ENCODE data around the gene UQCRHL.
"Not testable (repeated sequence)": the region's sequence is repeated elsewhere in the genome, so short reads cannot be mapped to it uniquely, and the experiment has no call there.

The UQCRHL gene

GRCh38 chr1:15807549-15807948 is at the start of gene UQCRHL:
TSS of gene UQCRHL (minus strand) at chr1:15807649. CDS start at chr1:15807649, 0 bp downstream.
- not testable (repeated sequence) for H3K4me3 ChIP-seq (ENCODE audit: low read depth, low read length)

GRCh38 chr1:15856888-15857287 is 49.4 kb upstream of the UQCRHL start:
- TF ChIP-seq, protein P1, sequence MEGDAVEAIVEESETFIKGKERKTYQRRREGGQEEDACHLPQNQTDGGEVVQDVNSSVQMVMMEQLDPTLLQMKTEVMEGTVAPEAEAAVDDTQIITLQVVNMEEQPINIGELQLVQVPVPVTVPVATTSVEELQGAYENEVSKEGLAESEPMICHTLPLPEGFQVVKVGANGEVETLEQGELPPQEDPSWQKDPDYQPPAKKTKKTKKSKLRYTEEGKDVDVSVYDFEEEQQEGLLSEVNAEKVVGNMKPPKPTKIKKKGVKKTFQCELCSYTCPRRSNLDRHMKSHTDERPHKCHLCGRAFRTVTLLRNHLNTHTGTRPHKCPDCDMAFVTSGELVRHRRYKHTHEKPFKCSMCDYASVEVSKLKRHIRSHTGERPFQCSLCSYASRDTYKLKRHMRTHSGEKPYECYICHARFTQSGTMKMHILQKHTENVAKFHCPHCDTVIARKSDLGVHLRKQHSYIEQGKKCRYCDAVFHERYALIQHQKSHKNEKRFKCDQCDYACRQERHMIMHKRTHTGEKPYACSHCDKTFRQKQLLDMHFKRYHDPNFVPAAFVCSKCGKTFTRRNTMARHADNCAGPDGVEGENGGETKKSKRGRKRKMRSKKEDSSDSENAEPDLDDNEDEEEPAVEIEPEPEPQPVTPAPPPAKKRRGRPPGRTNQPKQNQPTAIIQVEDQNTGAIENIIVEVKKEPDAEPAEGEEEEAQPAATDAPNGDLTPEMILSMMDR (IDR thresholded peaks at IDR 0.05; ENCODE audit: low read depth, low read length) = no peak

DNA sequence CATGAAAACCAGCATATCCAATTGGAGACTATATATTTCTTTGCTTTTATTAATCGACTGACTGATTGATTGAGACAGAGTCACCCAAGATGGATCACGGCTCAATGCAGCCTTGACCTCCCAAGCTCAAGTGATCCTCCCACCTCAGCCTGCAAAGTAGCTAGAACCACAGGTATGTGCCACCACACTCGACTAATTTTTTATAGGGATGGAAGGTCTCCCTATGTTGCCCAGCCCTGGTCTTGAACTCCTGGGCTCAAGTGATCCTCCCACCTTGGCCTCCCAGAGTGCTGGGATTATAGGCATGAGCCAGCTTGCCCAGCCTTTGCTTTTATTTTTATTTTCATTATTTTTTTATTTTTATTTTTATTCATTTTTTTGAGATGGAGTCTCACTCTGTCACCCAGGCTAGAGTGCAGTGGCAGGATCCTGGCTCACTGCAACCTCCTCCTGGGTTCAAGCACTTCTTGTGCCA is 45.4 kb upstream of the UQCRHL start:
- TF ChIP-seq, protein P1 (IDR thresholded peaks at IDR 0.05; ENCODE audit: low read depth, low read length) = no peak
- no peak overlapping the region for H3K4me3 ChIP-seq (ENCODE audit: low read depth, low read length)

More at GRCh38 chr1:15856888-15857287, 49.4 kb upstream of the UQCRHL start:
- no peak overlapping the region for H3K4me3 ChIP-seq (ENCODE audit: low read depth, low read length)

- TF ChIP-seq, protein P1 (IDR thresholded peaks at IDR 0.05; ENCODE audit: low read depth, low read length) = no peak
- no peak overlapping the region for H3K4me3 ChIP-seq (ENCODE audit: low read depth, low read length)
Measured at GRCh38 chr1:15852036-15852827, 44.8 kb upstream of the UQCRHL start.

GRCh38 chr1:15851210-15852035 is 44.0 kb upstream of the UQCRHL start:
- H3K4me3 ChIP-seq (ENCODE audit: low read depth, low read length) = no peak overlapping the region
- TF ChIP-seq, protein P1 (IDR thresholded peaks at IDR 0.05; ENCODE audit: low read depth, low read length) = no peak

GRCh38 chr1:15850471-15851001 is 43.1 kb upstream of the UQCRHL start:
- H3K4me3 ChIP-seq (ENCODE audit: low read depth, low read length) = peak overlapping the region; percentile 75
- TF ChIP-seq, protein P1 (IDR thresholded peaks at IDR 0.05; ENCODE audit: low read depth, low read length) = no peak

DNA sequence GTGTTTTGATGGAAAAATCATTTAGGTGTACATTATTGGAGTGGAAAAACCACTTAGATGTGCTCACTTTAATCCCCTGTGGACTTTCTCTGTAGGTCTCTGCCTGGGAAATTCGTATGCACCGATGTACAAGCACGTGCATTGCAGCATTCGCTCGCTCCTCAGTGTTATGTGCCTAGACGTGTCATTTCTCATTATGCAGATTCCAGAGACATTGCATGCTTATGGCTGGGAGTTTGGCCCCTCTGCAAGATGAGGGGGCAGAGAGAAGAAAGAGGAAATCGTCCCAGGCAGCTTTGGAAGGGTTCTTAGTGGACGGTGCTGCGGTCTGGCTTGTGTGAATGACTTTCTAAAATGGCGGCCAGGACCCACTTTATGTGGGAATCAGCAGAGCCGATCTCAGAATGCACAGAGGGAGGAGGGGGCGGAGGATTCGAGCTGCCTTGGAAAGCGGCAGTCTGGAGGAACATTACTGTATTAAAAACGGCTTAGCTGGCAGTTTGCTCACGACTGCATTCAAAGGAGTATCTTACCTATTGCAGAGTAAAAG is 42.4 kb upstream of the UQCRHL start:
- TF ChIP-seq, protein P1 (IDR thresholded peaks at IDR 0.05; ENCODE audit: low read depth, low read length) = no peak
- H3K4me3 ChIP-seq (ENCODE audit: low read depth, low read length) = peak overlapping the region; percentile 75

Measured in WI38 (cell line).